Transverse colon (tissue), 4 donors: ENCODE results near the gene AARS1. TPM values are rescaled to one million over a fixed set of nuclear protein-coding genes. Genes with fewer than 3 reads are reported as not detected.
"Not testable (repeated sequence)": the region's sequence is repeated elsewhere in the genome, so short reads cannot be mapped to it uniquely, and the experiment has no call there.

Experiments used
- DNase-seq: peaks from one replicate; pipeline ENCODE4 v3.0.0-alpha.2; 2019
- H3K27ac ChIP-seq, 4 donors: fragments of 200-600 bp; sonication (generic); 2 replicates each; pipeline ENCODE4 v1.5.1; 2016 to 2018; ENCODE audit warnings: inconsistent platforms in 4 of 4
- H3K27me3 ChIP-seq: fragments of 200-600 bp; sonication (generic); 2 replicates; pipeline ENCODE4 v1.5.1; 2017; ENCODE audit warnings: inconsistent platforms
- H3K36me3 ChIP-seq, 4 donors: fragments of 200-600 bp; sonication (generic); 2 replicates each; pipeline ENCODE4 v1.5.1; 2017 to 2019; ENCODE audit warnings: inconsistent platforms in 4 of 4
- H3K4me1 ChIP-seq, 4 donors: fragments of 200-600 bp; sonication (generic); 2 replicates each; pipeline ENCODE4 v1.5.1; 2017 to 2020; ENCODE audit warnings: inconsistent platforms in 4 of 4
- H3K4me3 ChIP-seq, 4 donors: fragments of 200-600 bp; sonication (generic); 1 replicate in 1 of 4; 2 replicates in 3 of 4; pipeline versions ENCODE4 v1.5.1 to v1.6.1; 2017 to 2019; ENCODE audit warnings: inconsistent platforms in 4 of 4
- H3K9me3 ChIP-seq, 2 donors: fragments of 200-600 bp; sonication (generic); 2 replicates each; pipeline ENCODE4 v1.5.1; 2017 to 2019; ENCODE audit warnings: inconsistent platforms in 2 of 2
- CTCF ChIP-seq, 5 experiments: fragments of 200-600 bp in 3 of 5; fragments of 450-650 bp in 2 of 5; sonication (generic) in 3 of 5; IDR thresholded peaks; 1 replicate in 2 of 5; 2 replicates in 3 of 5; pipeline ENCODE4 v1.5.1; 2016 to 2017; ENCODE audit warnings: antibody characterized with exemption in 5 of 5, inconsistent platforms in 3 of 5, mild to moderate bottlenecking in 2 of 5, moderate library complexity in 1 of 5
- EP300 ChIP-seq: sonication (generic); formaldehyde crosslinking; IDR thresholded peaks from one replicate; pipeline ENCODE4 v1.6.1; 2017; ENCODE audit warnings: antibody characterized with exemption, low read depth
- POLR2A ChIP-seq: fragments of 450-650 bp; IDR thresholded peaks from one replicate; pipeline ENCODE4 v1.6.1; 2016; ENCODE audit warnings: antibody characterized with exemption, mild to moderate bottlenecking, moderate library complexity
- POLR2AphosphoS5 ChIP-seq, 3 donors: sonication (generic); formaldehyde crosslinking; IDR thresholded peaks; one replicate each; pipeline ENCODE4 v1.6.1; 2016; ENCODE audit warnings: antibody characterized with exemption in 3 of 3
- WGBS, 2 donors: methylation state at CpG; one replicate each; pipeline ENCODE4 v1.1.5; 2018; ENCODE audit warnings: low coverage in 1 of 2; 5-methylcytosine and 5-hydroxymethylcytosine counted together
- in situ Hi-C, 4 donors: fragments of 200-750 bp; cut with MboI; loops; one replicate each; pipeline versions ENCODE4 v1.15.0 to v1.15.1; 2017; ENCODE audit warnings: low sequenced_read_pairs in 3 of 4, low pct_ligation_motif_present in 1 of 4, low pct_unique_long_range_greater_than_20kb in 1 of 4
- intact Hi-C: fragments of 100-400 bp; cut with DNase I; formaldehyde crosslinking; loops from one replicate; pipeline ENCODE4 v1.15.1; 2023; ENCODE audit warnings: low total_unique reads
- total RNA-seq, 4 donors: library from RNA; depleted of rRNA; stranded (reverse); fragments of >200 nt; gene quantifications; one replicate each; pipeline ENCODE4 v1.1.0, GENCODE V29; 2016

The AARS1 gene
- total RNA-seq, 4 donors from 2014 or later, result 38.5 to 77.5 (median 54.6) TPM

- Histone ChIP-seq H3K4me3 (no peak overlapping the region), H3K4me1 (no peaks in the 10 kb centered on the region), H3K27me3 (no peaks in the 10 kb centered on the region), H3K27ac (no peak overlapping the region), H3K9me3 (no peaks in the 10 kb centered on the region), H3K36me3 (peaks cover 0 to 77% (median 35%) of the 10 kb centered on the region in 4 donors)
- DNase-seq, result peak; percentile 33
- intact Hi-C loops (no loop called here), in situ Hi-C loops (loop anchor here in 1 of 4 donors (25.0 kb wide), 1 partner anchor 105 kb away; the partner anchor contains the start of gene CLEC18C)
- TF ChIP-seq EP300 (no peak), CTCF (IDR thresholded peaks at IDR 0.05) (peak; percentile 41 to 68 (median 63)), POLR2A (no peak)
- WGBS, 2 donors, result 43 to 51% methylated on average over 6 of the region's 6 CpGs
Observed at GRCh38 chr16:70267516-70267915, 21.8 kb downstream of the AARS1 start.

- not testable (repeated sequence) for H3K27ac ChIP-seq, DNase-seq, H3K4me1 ChIP-seq, H3K9me3 ChIP-seq, H3K27me3 ChIP-seq, H3K4me3 ChIP-seq
- intact Hi-C loops, result loop anchor here (10.0 kb wide), 1 partner anchor 95 kb away; no protein-coding TSS in a partner anchor
- in situ Hi-C loops, result loop anchor here in 1 of 4 donors (25.0 kb wide), 1 partner anchor 98 kb away; the partner anchor contains the start of gene CLEC18C
- WGBS, 2 donors, result 75 to 100% methylated on average over 1 to 6 of the region's 6 CpGs
- H3K36me3 ChIP-seq, result peaks cover 0 to 77% (median 30%) of the 10 kb centered on the region in 4 donors
Observed at GRCh38 chr16:70259903-70260302, 29.4 kb downstream of the AARS1 start.

GRCh38 chr16:70258946-70259345 is 30.4 kb downstream of the AARS1 start:
- Histone ChIP-seq H3K36me3 (peaks cover 0 to 67% (median 25%) of the 10 kb centered on the region in 4 donors), H3K27me3 (no peaks in the 10 kb centered on the region), H3K4me1 (no peaks in the 10 kb centered on the region), H3K9me3 (no peaks in the 10 kb centered on the region), H3K4me3 (no peak overlapping the region), H3K27ac (no peak overlapping the region)
- WGBS, 2 donors, result 95% methylated on average over 10 of the region's 10 CpGs; no CpG with 5 or more reads in 1 of the 2 donors
- no peak for TF ChIP-seq POLR2A
- no peak for TF ChIP-seq CTCF (IDR thresholded peaks at IDR 0.05)
- TF ChIP-seq POLR2AphosphoS5 (IDR thresholded peaks at IDR 0.05), result no peak
- no peak for TF ChIP-seq EP300
- intact Hi-C loops, result loop anchor here (10.0 kb wide), 1 partner anchor 94 kb away; no protein-coding TSS in a partner anchor
- in situ Hi-C loops, result loop anchor here in 1 of 4 donors (25.0 kb wide), 1 partner anchor 97 kb away; the partner anchor contains the start of gene CLEC18C
- no peak for DNase-seq

- intact Hi-C loops (loop anchor here (10.0 kb wide), 1 partner anchor 93 kb away; no protein-coding TSS in a partner anchor), in situ Hi-C loops (loop anchor here in 1 of 4 donors (25.0 kb wide), 1 partner anchor 96 kb away; the partner anchor contains the start of gene CLEC18C)
- no peaks in the 10 kb centered on the region for H3K27me3 ChIP-seq
- H3K4me1 ChIP-seq, result no peaks in the 10 kb centered on the region
- H3K4me3 ChIP-seq, result no peak overlapping the region
- H3K27ac ChIP-seq, result no peak overlapping the region
- peaks cover 0 to 68% (median 28%) of the 10 kb centered on the region in 4 donors for H3K36me3 ChIP-seq
- no peak for TF ChIP-seq POLR2A
- no peak for TF ChIP-seq POLR2AphosphoS5 (IDR thresholded peaks at IDR 0.05)
- TF ChIP-seq EP300, result no peak
- no peak for TF ChIP-seq CTCF (IDR thresholded peaks at IDR 0.05)
- DNase-seq, result no peak
- WGBS, 2 donors, result 96% methylated on average over 14 of the region's 14 CpGs; no CpG with 5 or more reads in 1 of the 2 donors
- H3K9me3 ChIP-seq, result no peaks in the 10 kb centered on the region
Observed at GRCh38 chr16:70258065-70258464, 31.2 kb downstream of the AARS1 start.
